Hepatocyte (in vitro differentiated cells): ENCODE results near the gene PPDPF. TPM values are rescaled to one million over a fixed set of nuclear protein-coding genes. Genes with fewer than 3 reads are reported as not detected.

ENCODE experiments used
- DNase-seq: peaks from one replicate; pipeline ENCODE4 v3.0.0-alpha.2; 2016; ENCODE audit warnings: low spot score
- H2AFZ ChIP-seq: fragments of 200-600 bp; sonication (generic); 2 replicates; pipeline ENCODE4 v1.6.0; 2016; ENCODE audit warnings: antibody characterized with exemption, mild to moderate bottlenecking
- H3K27ac ChIP-seq: fragments of 200-600 bp; sonication (generic); 2 replicates; pipeline ENCODE4 v1.5.1; 2016; ENCODE audit warnings: mild to moderate bottlenecking
- H3K27me3 ChIP-seq: fragments of 200-600 bp; sonication (generic); 2 replicates; pipeline ENCODE4 v1.6.1; 2016
- H3K36me3 ChIP-seq: fragments of 200-600 bp; sonication (generic); replicated peaks from 2 replicates; pipeline ENCODE4 v1.5.1; 2016; ENCODE audit warnings: low read depth; ENCODE audit not compliant: insufficient read depth
- H3K4me1 ChIP-seq: fragments of 200-600 bp; sonication (generic); 2 replicates; pipeline ENCODE4 v1.5.1; 2016; ENCODE audit warnings: mild to moderate bottlenecking, moderate library complexity; ENCODE audit not compliant: insufficient read depth
- H3K4me2 ChIP-seq: fragments of 200-600 bp; sonication (generic); 2 replicates; pipeline ENCODE4 v1.6.0; 2016
- H3K4me3 ChIP-seq: fragments of 200-600 bp; sonication (generic); 2 replicates; pipeline ENCODE4 v1.5.1; 2016; ENCODE audit warnings: mild to moderate bottlenecking
- H3K79me2 ChIP-seq: fragments of 200-600 bp; sonication (generic); 2 replicates; pipeline ENCODE4 v1.6.0; 2017; ENCODE audit warnings: mild to moderate bottlenecking
- H3K9me2 ChIP-seq: fragments of 200-600 bp; sonication (generic); replicated peaks from 2 replicates; pipeline ENCODE4 v1.6.0; 2017; ENCODE audit warnings: mild to moderate bottlenecking; ENCODE audit not compliant: insufficient read depth
- H3K9me3 ChIP-seq: fragments of 200-600 bp; sonication (generic); 2 replicates; pipeline ENCODE4 v1.5.1; 2016; ENCODE audit warnings: low read depth, mild to moderate bottlenecking
- H4K20me1 ChIP-seq: fragments of 200-600 bp; sonication (generic); 2 replicates; pipeline ENCODE4 v1.6.0; 2016; ENCODE audit warnings: mild to moderate bottlenecking; ENCODE audit not compliant: insufficient read depth, poor library complexity, severe bottlenecking
- EZH2 ChIP-seq: fragments of 200-600 bp; sonication (generic); IDR thresholded peaks from 2 replicates; pipeline ENCODE4 v1.6.1; 2016; ENCODE audit warnings: antibody characterized with exemption, mild to moderate bottlenecking, borderline replicate concordance
- EZH2phosphoT487 ChIP-seq: fragments of 200-600 bp; sonication (generic); IDR thresholded peaks from one replicate; pipeline ENCODE4 v1.6.1; 2018; ENCODE audit warnings: antibody characterized with exemption, mild to moderate bottlenecking, low read depth, moderate library complexity; ENCODE audit not compliant: unreplicated experiment, severe bottlenecking
- WGBS: methylation state at CpG from one replicate; pipeline ENCODE4 v1.1.6; 2016; ENCODE audit warnings: low lambda C conversion rate; ENCODE audit errors: missing lambda C conversion rate; 5-methylcytosine and 5-hydroxymethylcytosine counted together
- polyA plus RNA-seq: library from polyadenylated mRNA; unstranded; fragments of >200 nt; fragmentation: Nextera tagmentation; extraction: Ambion mirVana; gene quantifications from 2 replicates; pipeline ENCODE4 v1.2.1, GENCODE V29; 2016
- total RNA-seq: library from RNA; depleted of rRNA; stranded (reverse); fragments of >200 nt; gene quantifications from 2 replicates; pipeline ENCODE4 v1.2.3, GENCODE V29; 2014
- TF ChIP-seq, protein P1 (sequence below): fragments of 200-600 bp; sonication (generic); IDR thresholded peaks from 2 replicates; pipeline ENCODE4 v1.5.1; 2016; ENCODE audit warnings: antibody characterized with exemption, mild to moderate bottlenecking; ENCODE audit not compliant: poor library complexity

PPDPF gene
- total and polyA plus RNA-seq, 2 experiments from 2014 or later: 55.1 to 333 TPM

DNA sequence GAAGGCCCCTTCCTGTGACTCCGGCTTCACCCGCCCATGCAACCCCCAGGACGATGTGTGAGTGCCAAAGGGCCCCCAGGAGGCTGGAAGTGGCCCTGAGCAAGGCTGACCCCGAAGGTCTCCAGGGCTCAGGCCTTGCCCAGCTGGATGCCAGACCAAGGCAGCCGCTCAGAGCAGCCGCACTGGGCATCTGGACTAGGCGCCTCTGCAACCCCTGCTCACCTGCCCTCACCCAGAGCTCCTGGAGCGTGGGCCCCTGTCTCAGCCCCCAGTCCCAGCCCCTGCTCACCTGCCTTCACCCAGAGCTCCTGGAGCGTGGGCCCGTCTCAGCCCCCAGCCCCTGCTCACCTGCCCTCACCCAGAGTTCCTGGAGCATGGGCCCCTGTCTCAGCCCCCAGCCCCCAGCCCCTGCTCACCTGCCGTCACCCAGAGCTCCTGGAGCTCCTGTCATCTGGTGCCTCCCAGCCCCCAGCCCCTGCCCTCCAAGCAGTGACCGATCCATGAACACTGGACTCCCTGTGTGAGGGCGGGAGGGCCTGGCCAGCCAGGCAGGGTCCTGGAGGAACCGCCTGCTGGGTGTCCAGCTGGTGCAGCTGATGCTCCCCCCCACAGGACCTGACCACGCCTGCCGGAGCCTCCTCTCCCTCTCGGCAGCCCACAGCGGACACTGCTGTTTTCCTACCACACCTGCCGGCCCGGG, 25.8 kb downstream of the PPDPF start:
- Histone ChIP-seq H3K27me3 (no peaks in the 10 kb centered on the region), H3K79me2 (no peaks in the 10 kb centered on the region), H3K9me2 (no peaks in the 10 kb centered on the region), H3K4me2 (no peak overlapping the region), H3K9me3 (no peaks in the 10 kb centered on the region), H3K4me3 (no peak overlapping the region), H4K20me1 (no peaks in the 10 kb centered on the region), H2AFZ (no peak overlapping the region), H3K36me3 (no peaks in the 10 kb centered on the region), H3K4me1 (no peaks in the 10 kb centered on the region), H3K27ac (no peak overlapping the region)
- DNase-seq: no peak
- TF ChIP-seq EZH2: no peak
- TF ChIP-seq EZH2phosphoT487: no peak
- TF ChIP-seq, protein P1, sequence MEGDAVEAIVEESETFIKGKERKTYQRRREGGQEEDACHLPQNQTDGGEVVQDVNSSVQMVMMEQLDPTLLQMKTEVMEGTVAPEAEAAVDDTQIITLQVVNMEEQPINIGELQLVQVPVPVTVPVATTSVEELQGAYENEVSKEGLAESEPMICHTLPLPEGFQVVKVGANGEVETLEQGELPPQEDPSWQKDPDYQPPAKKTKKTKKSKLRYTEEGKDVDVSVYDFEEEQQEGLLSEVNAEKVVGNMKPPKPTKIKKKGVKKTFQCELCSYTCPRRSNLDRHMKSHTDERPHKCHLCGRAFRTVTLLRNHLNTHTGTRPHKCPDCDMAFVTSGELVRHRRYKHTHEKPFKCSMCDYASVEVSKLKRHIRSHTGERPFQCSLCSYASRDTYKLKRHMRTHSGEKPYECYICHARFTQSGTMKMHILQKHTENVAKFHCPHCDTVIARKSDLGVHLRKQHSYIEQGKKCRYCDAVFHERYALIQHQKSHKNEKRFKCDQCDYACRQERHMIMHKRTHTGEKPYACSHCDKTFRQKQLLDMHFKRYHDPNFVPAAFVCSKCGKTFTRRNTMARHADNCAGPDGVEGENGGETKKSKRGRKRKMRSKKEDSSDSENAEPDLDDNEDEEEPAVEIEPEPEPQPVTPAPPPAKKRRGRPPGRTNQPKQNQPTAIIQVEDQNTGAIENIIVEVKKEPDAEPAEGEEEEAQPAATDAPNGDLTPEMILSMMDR: no peak
- WGBS: 82% methylated on average over 15 of the region's 20 CpGs

DNA sequence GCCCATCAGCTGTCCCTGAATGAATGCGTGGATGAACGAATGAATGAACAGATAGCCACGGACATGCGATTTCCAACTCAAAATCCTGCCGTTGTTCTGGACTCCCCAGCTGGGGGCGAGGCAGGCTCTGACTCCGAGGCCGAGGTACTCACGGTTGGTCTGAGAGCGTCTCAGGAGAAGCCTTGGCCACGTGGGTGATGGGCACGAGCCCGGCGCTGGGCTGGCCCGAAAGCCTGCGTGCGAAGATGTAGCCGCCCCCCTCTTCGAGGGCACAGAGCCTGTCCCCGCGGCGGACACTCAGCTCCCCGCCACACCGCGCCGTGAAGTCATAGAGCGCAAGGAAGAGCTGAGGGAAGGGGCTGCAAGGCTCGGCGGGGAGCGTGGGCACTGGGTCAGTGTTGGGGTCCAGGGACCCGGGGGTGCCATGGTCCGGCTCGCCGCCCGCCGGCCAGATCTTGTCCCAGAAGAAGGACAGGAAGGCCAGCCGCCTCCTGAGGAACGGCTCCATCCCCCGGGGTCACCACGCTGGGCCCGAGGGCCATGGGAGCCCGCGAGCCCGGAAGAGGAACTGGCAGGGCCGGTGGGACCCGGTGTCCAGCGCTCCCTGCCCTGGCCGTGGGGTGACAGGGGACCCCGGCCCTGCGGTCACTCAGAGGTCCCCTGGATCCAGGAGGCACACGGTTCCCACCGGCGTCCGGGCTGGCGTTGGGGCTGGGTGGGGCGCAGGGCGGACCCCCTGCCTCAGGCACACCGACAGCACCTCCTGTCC, 26.6 kb downstream of the PPDPF start:
- Histone ChIP-seq H2AFZ (no peak overlapping the region), H3K9me2 (no peaks in the 10 kb centered on the region), H3K27ac (no peak overlapping the region), H3K4me3 (no peak overlapping the region), H3K4me2 (no peak overlapping the region), H3K36me3 (no peaks in the 10 kb centered on the region), H3K9me3 (no peaks in the 10 kb centered on the region), H3K4me1 (no peaks in the 10 kb centered on the region), H3K27me3 (no peaks in the 10 kb centered on the region), H4K20me1 (no peaks in the 10 kb centered on the region), H3K79me2 (no peaks in the 10 kb centered on the region)
- TF ChIP-seq EZH2 (no peak), EZH2phosphoT487 (no peak)
- TF ChIP-seq, protein P1: no peak
- WGBS: 82% methylated on average over 33 of the region's 58 CpGs
- no peak for DNase-seq

DNA sequence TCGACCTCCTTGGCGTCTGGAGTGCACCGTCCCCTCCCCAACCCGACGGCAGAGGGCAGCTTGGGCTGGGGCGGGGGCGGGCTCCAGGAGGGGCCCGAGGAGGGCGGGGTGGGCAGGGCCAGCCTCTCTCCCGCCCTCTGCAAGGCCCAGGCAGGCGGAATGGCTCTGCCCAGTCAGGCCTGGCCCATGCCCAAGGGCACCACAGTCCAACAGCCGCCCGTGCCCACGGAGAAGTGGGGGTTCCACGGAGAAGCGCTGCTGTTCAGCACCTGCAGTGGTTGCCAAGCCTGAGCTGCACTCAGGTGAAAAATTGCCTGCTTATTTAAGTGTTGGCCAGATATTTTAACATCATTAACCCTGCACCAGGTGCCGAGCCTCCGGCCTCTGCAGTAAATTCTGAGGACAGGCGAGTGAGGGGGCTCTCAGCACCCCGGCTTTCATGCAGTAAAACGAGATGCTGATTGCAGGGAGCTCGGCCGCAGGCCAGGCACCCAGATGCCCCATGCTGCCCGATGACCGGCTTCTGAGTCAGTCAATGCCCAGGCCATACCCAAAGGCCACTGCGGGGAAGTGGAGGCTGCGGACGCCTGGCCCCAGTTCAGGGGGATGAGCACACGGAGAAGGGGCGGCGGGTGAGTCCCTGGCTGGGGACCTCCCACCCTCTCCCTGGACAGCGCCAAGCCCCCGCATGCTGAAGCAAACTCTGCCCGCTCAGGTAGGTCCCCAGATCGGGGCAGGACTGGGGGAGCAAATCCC, 27.3 kb downstream of the PPDPF start, which contains the start of gene SRMS:
Gene SRMS, minus strand, starts transcription at position 25 of the 756 bp plus-strand sequence. CDS start 286 bp downstream, outside the sequence.
- H3K4me1 ChIP-seq: no peaks in the 10 kb centered on the region
- no peak within 1 kb of the TSS for H3K4me3 ChIP-seq
- no peaks in the 10 kb centered on the region for H3K27me3 ChIP-seq
- H3K79me2 ChIP-seq: no peaks in the 10 kb centered on the region
- H2AFZ ChIP-seq: no peak within 1 kb of the TSS
- WGBS: 84% methylated on average over 27 of the region's 35 CpGs
- H3K36me3 ChIP-seq: no peaks in the 10 kb centered on the region
- no peaks in the 10 kb centered on the region for H4K20me1 ChIP-seq
- H3K4me2 ChIP-seq: no peak within 1 kb of the TSS
- H3K9me2 ChIP-seq: no peaks in the 10 kb centered on the region
- no peaks in the 10 kb centered on the region for H3K9me3 ChIP-seq
- H3K27ac ChIP-seq: no peak within 1 kb of the TSS
- no peak for DNase-seq
- TF ChIP-seq EZH2phosphoT487 (no peak), EZH2 (no peak)
- TF ChIP-seq, protein P1: no peak
